K562 (cell line): ENCODE data around the gene PPM1D. TPM values are rescaled to one million over a fixed set of nuclear protein-coding genes. Genes with fewer than 3 reads are reported as not detected.

ENCODE experiments used
- DPF2 ChIP-seq: fragments of 450-650 bp; IDR thresholded peaks from 2 replicates; pipeline ENCODE4 v1.6.1; 2016
- ERF ChIP-seq: fragments of 450-650 bp; formaldehyde crosslinking; IDR thresholded peaks from 2 replicates; pipeline ENCODE4 v1.4.0; 2020; ENCODE audit warnings: mild to moderate bottlenecking, mixed read lengths
- ETV6 ChIP-seq, 3 experiments: fragments of 150-350 bp in 1 of 3; sonication (generic) in 1 of 3; formaldehyde crosslinking in 1 of 3; IDR thresholded peaks; 2 replicates each; pipeline versions ENCODE4 v1.6.1 to v1.8.0; 2014 to 2022; ENCODE audit warnings: borderline replicate concordance in 2 of 3, low read depth in 2 of 3, antibody characterized with exemption in 1 of 3, low read length in 1 of 3, mild to moderate bottlenecking in 1 of 3, missing genetic modification reagents in 1 of 3
- FOSL1 ChIP-seq: fragments of 200-800 bp; sonication (Bioruptor generic); conservative IDR thresholded peaks from 2 replicates; pipeline ENCODE4 v1.6.1; 2016; ENCODE audit warnings: missing genetic modification characterization, missing compliant biosample characterization
- FOXK2 ChIP-seq, 2 experiments: fragments of 450-650 bp; IDR thresholded peaks in 1 of 2; conservative IDR thresholded peaks in 1 of 2; 2 replicates each; pipeline ENCODE4 v1.6.1; 2016; ENCODE audit warnings: low read depth in 2 of 2, mild to moderate bottlenecking in 1 of 2
- FUS ChIP-seq: fragments of 200-400 bp; formaldehyde crosslinking; optimal IDR thresholded peaks from 2 replicates; pipeline ENCODE3; 2017; ENCODE audit warnings: low read depth, low read length
- KDM4B ChIP-seq, 2 experiments: fragments of 450-650 bp in 1 of 2; sonication (generic) in 1 of 2; IDR thresholded peaks; 2 replicates each; pipeline ENCODE4 v1.6.1; 2016 to 2017; ENCODE audit warnings: borderline replicate concordance in 2 of 2, antibody characterized with exemption in 1 of 2, low read depth in 1 of 2, mild to moderate bottlenecking in 1 of 2
- NCOA2 ChIP-seq, 2 experiments: fragments of 450-650 bp; IDR thresholded peaks; 2 replicates each; pipeline ENCODE4 v1.6.1; 2018; ENCODE audit warnings: mild to moderate bottlenecking in 2 of 2, moderate library complexity in 1 of 2; ENCODE audit not compliant: partially characterized antibody in 2 of 2
- NFYB ChIP-seq: IDR thresholded peaks from 2 replicates; pipeline ENCODE4 v1.6.1; 2011; ENCODE audit warnings: mild to moderate bottlenecking, moderate library complexity; ENCODE audit not compliant: insufficient read length; ENCODE audit errors: extremely low read depth
- PHF8 ChIP-seq: fragments of 200-600 bp; sonication (generic); IDR thresholded peaks from 2 replicates; pipeline ENCODE4 v1.6.1; 2012; ENCODE audit warnings: mixed run types, mild to moderate bottlenecking, inconsistent platforms, low read length, moderate library complexity, borderline replicate concordance
- POLR2H ChIP-seq: IDR thresholded peaks from 2 replicates; pipeline ENCODE4 v1.6.1; 2016; ENCODE audit warnings: missing genetic modification characterization, low read depth, mild to moderate bottlenecking, control low read depth, missing compliant biosample characterization, moderate library complexity
- RBFOX2 ChIP-seq: fragments of 200-400 bp; formaldehyde crosslinking; IDR thresholded peaks from 2 replicates; pipeline ENCODE4 v1.6.1; 2017; ENCODE audit warnings: low read depth, mild to moderate bottlenecking, low read length, moderate library complexity
- RBM25 ChIP-seq: fragments of 200-400 bp; formaldehyde crosslinking; IDR thresholded peaks from 2 replicates; pipeline ENCODE4 v1.6.1; 2018; ENCODE audit warnings: low read length, low read depth, moderate library complexity; ENCODE audit not compliant: severe bottlenecking
- SP2 ChIP-seq: IDR thresholded peaks from 2 replicates; pipeline ENCODE4 v1.6.1; 2011; ENCODE audit warnings: mild to moderate bottlenecking, low read depth, low read length, moderate library complexity; ENCODE audit not compliant: poor library complexity, severe bottlenecking; ENCODE audit errors: extremely low read depth
- TAF9B ChIP-seq: fragments of 450-650 bp; IDR thresholded peaks from 2 replicates; pipeline ENCODE4 v1.6.1; 2018; ENCODE audit warnings: mild to moderate bottlenecking; ENCODE audit not compliant: partially characterized antibody
- polyA plus RNA-seq, 8 experiments: library from polyadenylated mRNA; depleted of rRNA in 4 of 8; stranded (reverse) in 5 of 8; unstranded in 3 of 8; fragments of >200 nt; fragmentation: Nextera tagmentation in 2 of 8; fragmentation: Illumina TruSeq in 1 of 8; extraction: Ambion mirVana in 2 of 8; extraction: Trizol in 1 of 8; gene quantifications; 2 replicates each; pipeline versions ENCODE4 v1.2.1 to v1.2.3, GENCODE V29; 2011 to 2014; ENCODE audit warnings: inconsistent platforms in 1 of 8, missing spikeins in 1 of 8
- total RNA-seq, 7 experiments: library from RNA; depleted of rRNA in 6 of 7; stranded (reverse); fragments of >200 nt in 6 of 7; fragmentation: Illumina TruSeq in 2 of 7; extraction: Trizol in 2 of 7; gene quantifications; 2 replicates each; pipeline versions ENCODE4 v1.2.1 to v1.2.3, GENCODE V29; 2011 to 2021; ENCODE audit warnings: low replicate concordance in 1 of 7
- TF ChIP-seq, protein P1 (sequence below), 2 experiments: IDR thresholded peaks in 1 of 2; conservative IDR thresholded peaks in 1 of 2; 2 replicates each; pipeline ENCODE4 v1.6.1; 2016; ENCODE audit warnings: low read depth in 2 of 2, mild to moderate bottlenecking in 1 of 2, missing compliant biosample characterization in 1 of 2, missing genetic modification characterization in 1 of 2, moderate library complexity in 1 of 2
- TF ChIP-seq, protein P2 (sequence below): sonication (generic); formaldehyde crosslinking; IDR thresholded peaks from 2 replicates; pipeline ENCODE4 v1.8.1; 2022; ENCODE audit warnings: missing genetic modification reagents
- TF ChIP-seq, protein P3 (sequence below): fragments of 450-650 bp; IDR thresholded peaks from 2 replicates; pipeline ENCODE4 v1.7.1; 2018; ENCODE audit warnings: mild to moderate bottlenecking, low read depth; ENCODE audit not compliant: partially characterized antibody

PPM1D gene
- total and polyA plus RNA-seq, 9 of the 15 experiments (the other 6 are each of a cell fraction or from before 2014, with no cell fraction given) = 2.1 to 19.0 (median 7.8) TPM

DNA sequence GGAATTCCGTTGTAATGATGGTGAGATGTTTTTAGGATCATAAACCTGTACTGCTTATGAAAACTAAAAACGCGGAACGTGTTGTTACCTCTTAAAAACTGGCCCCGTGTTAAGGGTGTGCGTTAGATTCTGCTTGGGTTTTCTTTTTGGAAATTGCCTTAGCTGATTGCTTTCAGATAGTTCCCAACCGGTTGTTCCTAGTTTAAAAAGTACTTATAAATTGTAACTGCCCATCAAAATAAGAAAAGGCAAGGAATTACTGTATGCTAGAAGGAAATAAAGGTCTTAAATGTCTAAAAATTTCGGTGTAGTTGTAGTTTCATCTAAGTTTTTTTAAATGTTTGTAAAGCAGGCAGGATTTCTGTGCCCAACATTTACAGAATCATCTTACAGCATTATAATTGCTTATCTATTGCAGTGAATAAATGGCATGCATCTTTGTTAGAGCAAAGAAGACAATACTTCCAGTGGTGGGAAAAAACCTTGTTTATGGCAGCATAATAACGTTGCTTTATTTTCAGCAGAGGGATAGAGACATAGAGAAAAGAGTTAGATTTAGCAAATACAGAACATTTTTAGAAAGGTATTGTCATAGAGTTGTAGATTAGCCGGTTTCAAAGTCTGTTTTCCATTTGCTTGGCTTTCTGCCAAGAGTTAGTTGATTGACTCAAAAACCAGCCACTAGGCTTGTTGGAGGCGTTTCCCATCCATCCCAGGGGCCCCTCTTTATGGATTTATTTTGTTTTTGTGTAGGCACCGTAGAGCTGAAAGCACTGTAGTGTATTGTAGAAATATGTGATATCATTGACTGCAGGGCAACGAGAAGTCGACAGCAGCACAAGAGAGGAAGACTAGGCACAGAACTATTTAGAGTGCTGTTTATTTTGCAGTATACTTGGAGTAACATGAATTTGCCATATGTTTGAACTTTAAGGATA lies 1.7 kb downstream of the PPM1D start (continued):
- TF ChIP-seq, protein P1, sequence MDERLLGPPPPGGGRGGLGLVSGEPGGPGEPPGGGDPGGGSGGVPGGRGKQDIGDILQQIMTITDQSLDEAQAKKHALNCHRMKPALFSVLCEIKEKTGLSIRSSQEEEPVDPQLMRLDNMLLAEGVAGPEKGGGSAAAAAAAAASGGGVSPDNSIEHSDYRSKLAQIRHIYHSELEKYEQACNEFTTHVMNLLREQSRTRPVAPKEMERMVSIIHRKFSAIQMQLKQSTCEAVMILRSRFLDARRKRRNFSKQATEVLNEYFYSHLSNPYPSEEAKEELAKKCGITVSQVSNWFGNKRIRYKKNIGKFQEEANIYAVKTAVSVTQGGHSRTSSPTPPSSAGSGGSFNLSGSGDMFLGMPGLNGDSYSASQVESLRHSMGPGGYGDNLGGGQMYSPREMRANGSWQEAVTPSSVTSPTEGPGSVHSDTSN (CRISPR knock-in tag; IDR thresholded peaks at IDR 0.05; ENCODE audit: low read depth) = peak; percentile 83
- TF ChIP-seq, protein P1 (tag; conservative IDR thresholded peaks at IDR 0.05; ENCODE audit: low read depth) = peak; percentile 98
- TF ChIP-seq, protein P2, sequence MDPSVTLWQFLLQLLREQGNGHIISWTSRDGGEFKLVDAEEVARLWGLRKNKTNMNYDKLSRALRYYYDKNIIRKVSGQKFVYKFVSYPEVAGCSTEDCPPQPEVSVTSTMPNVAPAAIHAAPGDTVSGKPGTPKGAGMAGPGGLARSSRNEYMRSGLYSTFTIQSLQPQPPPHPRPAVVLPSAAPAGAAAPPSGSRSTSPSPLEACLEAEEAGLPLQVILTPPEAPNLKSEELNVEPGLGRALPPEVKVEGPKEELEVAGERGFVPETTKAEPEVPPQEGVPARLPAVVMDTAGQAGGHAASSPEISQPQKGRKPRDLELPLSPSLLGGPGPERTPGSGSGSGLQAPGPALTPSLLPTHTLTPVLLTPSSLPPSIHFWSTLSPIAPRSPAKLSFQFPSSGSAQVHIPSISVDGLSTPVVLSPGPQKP (CRISPR knock-in tag) = no peak
- TF ChIP-seq FUS (no peak), FOSL1 (no peak), NCOA2 (IDR thresholded peaks at IDR 0.05; ENCODE audit: partially characterized antibody in 2 of 2) (peak in 1 of 2 experiments; percentile 14), RBFOX2 (peak; percentile 48), DPF2 (peak; percentile 52; the same call in 1 of the 2 replicates), PHF8 (0 out of 2 replicates have a peak, but pooled peaks have one; percentile 12), SP2 (peak; percentile 41), POLR2H (tag) (peak; percentile 46), NFYB (peak; percentile 62), ETV6 (IDR thresholded peaks at IDR 0.05; ENCODE audit: borderline replicate concordance in 1 of 2, low read depth in 2 of 2, low read length in 1 of 2) (no peak), ETV6 (CRISPR knock-in tag; IDR thresholded peaks at IDR 0.05; ENCODE audit: borderline replicate concordance) (no peak), RBM25 (peak; percentile 69), TAF9B (peak; percentile 29), KDM4B (IDR thresholded peaks at IDR 0.05; ENCODE audit: borderline replicate concordance in 2 of 2, low read depth in 1 of 2) (peak in 1 of 2 experiments; percentile 95; a peak in 1 of 4 replicates), ERF (CRISPR knock-in tag) (0 out of 2 replicates have a peak, but pooled peaks have one; percentile 26), FOXK2 (conservative IDR thresholded peaks at IDR 0.05 in 1 of 2, IDR thresholded peaks at IDR 0.05 in 1 of 2; ENCODE audit: low read depth in 2 of 2) (peak in 1 of 2 experiments; percentile 10; a peak in 1 of 4 replicates)
- TF ChIP-seq, protein P3, sequence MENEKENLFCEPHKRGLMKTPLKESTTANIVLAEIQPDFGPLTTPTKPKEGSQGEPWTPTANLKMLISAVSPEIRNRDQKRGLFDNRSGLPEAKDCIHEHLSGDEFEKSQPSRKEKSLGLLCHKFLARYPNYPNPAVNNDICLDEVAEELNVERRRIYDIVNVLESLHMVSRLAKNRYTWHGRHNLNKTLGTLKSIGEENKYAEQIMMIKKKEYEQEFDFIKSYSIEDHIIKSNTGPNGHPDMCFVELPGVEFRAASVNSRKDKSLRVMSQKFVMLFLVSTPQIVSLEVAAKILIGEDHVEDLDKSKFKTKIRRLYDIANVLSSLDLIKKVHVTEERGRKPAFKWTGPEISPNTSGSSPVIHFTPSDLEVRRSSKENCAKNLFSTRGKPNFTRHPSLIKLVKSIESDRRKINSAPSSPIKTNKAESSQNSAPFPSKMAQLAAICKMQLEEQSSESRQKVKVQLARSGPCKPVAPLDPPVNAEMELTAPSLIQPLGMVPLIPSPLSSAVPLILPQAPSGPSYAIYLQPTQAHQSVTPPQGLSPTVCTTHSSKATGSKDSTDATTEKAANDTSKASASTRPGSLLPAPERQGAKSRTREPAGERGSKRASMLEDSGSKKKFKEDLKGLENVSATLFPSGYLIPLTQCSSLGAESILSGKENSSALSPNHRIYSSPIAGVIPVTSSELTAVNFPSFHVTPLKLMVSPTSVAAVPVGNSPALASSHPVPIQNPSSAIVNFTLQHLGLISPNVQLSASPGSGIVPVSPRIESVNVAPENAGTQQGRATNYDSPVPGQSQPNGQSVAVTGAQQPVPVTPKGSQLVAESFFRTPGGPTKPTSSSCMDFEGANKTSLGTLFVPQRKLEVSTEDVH = peak; percentile 29
